Right cardiac atrium (tissue), 5 donors: ENCODE measurements around the gene IPO8. TPM values are rescaled to one million over a fixed set of nuclear protein-coding genes. Genes with fewer than 3 reads are reported as not detected.
A peak's percentile ranks its signal among the peaks of the same experiment; 100 is the strongest.

ENCODE experiments used
- ATAC-seq, 2 donors: fragments of 200-7000 bp; cut with Tn5 transposase; one replicate each; pipeline versions ENCODE4 v1.8.0 to v1.9.1; 2020; ENCODE audit warnings: moderate library complexity in 2 of 2, mild to moderate bottlenecking in 1 of 2
- DNase-seq, 3 donors: peaks; one replicate each; pipeline ENCODE4 v3.0.0-alpha.2; 2020
- H3K27ac ChIP-seq: one replicate; pipeline ENCODE4 v1.5.1; 2013; ENCODE audit warnings: mild to moderate bottlenecking, low read length, control low read depth, moderate library complexity
- H3K27me3 ChIP-seq: one replicate; pipeline ENCODE4 v1.6.1; 2013; ENCODE audit not compliant: control insufficient read depth, insufficient read depth
- H3K4me1 ChIP-seq: one replicate; pipeline ENCODE4 v1.6.1; 2013; ENCODE audit warnings: low read length; ENCODE audit not compliant: control insufficient read depth, insufficient read depth
- H3K4me3 ChIP-seq: one replicate; pipeline ENCODE4 v1.5.1; 2013; ENCODE audit warnings: low read length, control low read depth
- H3K9me3 ChIP-seq: one replicate; pipeline ENCODE4 v1.6.1; 2013; ENCODE audit warnings: low read length; ENCODE audit not compliant: control insufficient read depth
- WGBS: extraction: QIAGEN DNeasy Blood & Tissue Kit; methylation state at CpG from one replicate; pipeline ENCODE4 v1.1.7; 2013; 5-methylcytosine and 5-hydroxymethylcytosine counted together
- intact Hi-C, 4 donors: fragments of 100-400 bp; cut with DNase I; formaldehyde crosslinking; loops; one replicate each; pipeline versions ENCODE4 v1.11.0 to v1.14.0; 2022 to 2023
- polyA plus RNA-seq: library from polyadenylated mRNA; stranded (reverse); fragments of 200-250 nt; gene quantifications from one replicate; pipeline ENCODE4 v1.2.3, GENCODE V29; 2013
- total RNA-seq, 4 donors: library from RNA; stranded (reverse); fragmentation: NEBNext Ultra II Directional; extraction: Animal tissue kit (Norgen Biotek cat#: 25700); gene quantifications; one replicate each; pipeline ENCODE4 v1.2.1, GENCODE V29; 2021
- donor health status: healthy with polysubstance abuse.
- donor health status: DM: no; HTN: yes; CAD: no.
- donor health status: DM: no; HTN: no; CAD: no.
- donor health status: DM: no; HTN: yes; CAD: no; lungs with severe emphysema.
- donor health status: DM: yes; HTN: yes; CAD: no.

The IPO8 gene
- total and polyA plus RNA-seq, 5 donors: 7.8 to 30.8 (median 29.1) TPM

GRCh38 chr12:30707613-30708342, 12.1 kb upstream of the IPO8 start:
- intact Hi-C loops: no loop called here
- WGBS: 88% methylated on average over 10 of the region's 10 CpGs

DNA sequence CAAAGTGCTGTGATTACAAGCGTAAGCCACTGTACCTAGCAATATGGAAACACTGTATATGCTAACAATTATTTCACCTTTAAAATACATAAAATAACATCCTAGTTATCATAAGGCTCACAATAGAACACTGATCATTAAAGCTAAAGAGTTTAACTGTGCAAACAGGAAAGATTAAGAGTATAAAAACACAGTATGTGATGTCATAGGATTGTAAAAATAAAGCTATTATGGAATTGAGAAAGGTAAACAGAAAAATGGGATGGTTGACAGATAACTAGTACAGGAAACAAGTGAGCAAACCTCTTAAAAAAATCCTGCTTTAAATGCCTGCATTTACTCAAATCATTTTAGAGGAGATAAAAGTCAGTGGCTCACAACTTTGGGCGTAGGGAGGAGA, 10.8 kb upstream of the IPO8 start:
- WGBS: 91% methylated on average over 2 of the region's 2 CpGs
- intact Hi-C loops: no loop called here

More at GRCh38 chr12:30707613-30708342, 12.1 kb upstream of the IPO8 start:
- no peaks in the 10 kb centered on the region for H3K27me3 ChIP-seq
- no peaks in the 10 kb centered on the region for H3K9me3 ChIP-seq
- H3K27ac ChIP-seq: no peak overlapping the region
- H3K4me1 ChIP-seq: no peaks in the 10 kb centered on the region
- H3K4me3 ChIP-seq: no peak overlapping the region
- DNase-seq: no peak
- ATAC-seq: no peak

DNA sequence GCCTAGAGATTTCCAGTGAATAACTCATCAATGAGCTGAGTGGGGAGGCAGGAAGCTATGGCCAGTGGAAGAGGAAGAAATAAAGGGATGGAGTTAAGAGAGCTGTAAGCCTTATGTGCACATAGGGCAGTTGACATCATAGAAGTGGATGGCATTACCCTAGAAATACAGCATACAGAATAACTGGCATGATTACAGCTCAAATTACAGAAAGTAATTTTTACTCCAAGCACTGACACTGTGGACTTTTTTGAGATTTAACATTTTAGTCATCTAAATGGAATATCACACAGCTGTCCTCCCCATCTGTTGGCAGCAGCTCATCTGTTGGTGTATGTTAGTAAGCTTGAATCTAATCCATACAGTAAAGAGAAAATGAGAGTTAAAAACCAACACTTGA, 5.4 kb upstream of the IPO8 start:
- DNase-seq (no peak), ATAC-seq (no peak)
- H3K27ac ChIP-seq: no peak overlapping the region
- no peak overlapping the region for H3K4me3 ChIP-seq
- no peaks in the 10 kb centered on the region for H3K4me1 ChIP-seq
- no peaks in the 10 kb centered on the region for H3K9me3 ChIP-seq
- intact Hi-C loops: no loop called here
- no peaks in the 10 kb centered on the region for H3K27me3 ChIP-seq

More for the DNA sequence above, 10.8 kb upstream of the IPO8 start:
- H3K9me3 ChIP-seq: no peaks in the 10 kb centered on the region
- DNase-seq (no peak), ATAC-seq (no peak)
- H3K27ac ChIP-seq: no peak overlapping the region
- no peak overlapping the region for H3K4me3 ChIP-seq
- no peaks in the 10 kb centered on the region for H3K4me1 ChIP-seq
- H3K27me3 ChIP-seq: no peaks in the 10 kb centered on the region

GRCh38 chr12:30700216-30700900, 4.7 kb upstream of the IPO8 start:
- DNase-seq: no peak
- 46% methylated on average over 6 of the region's 6 CpGs for WGBS
- H3K27ac ChIP-seq: no peak overlapping the region
- no peak for ATAC-seq
- intact Hi-C loops: no loop called here
- no peaks in the 10 kb centered on the region for H3K9me3 ChIP-seq
- H3K4me3 ChIP-seq: no peak overlapping the region
- no peaks in the 10 kb centered on the region for H3K27me3 ChIP-seq
- no peaks in the 10 kb centered on the region for H3K4me1 ChIP-seq

DNA sequence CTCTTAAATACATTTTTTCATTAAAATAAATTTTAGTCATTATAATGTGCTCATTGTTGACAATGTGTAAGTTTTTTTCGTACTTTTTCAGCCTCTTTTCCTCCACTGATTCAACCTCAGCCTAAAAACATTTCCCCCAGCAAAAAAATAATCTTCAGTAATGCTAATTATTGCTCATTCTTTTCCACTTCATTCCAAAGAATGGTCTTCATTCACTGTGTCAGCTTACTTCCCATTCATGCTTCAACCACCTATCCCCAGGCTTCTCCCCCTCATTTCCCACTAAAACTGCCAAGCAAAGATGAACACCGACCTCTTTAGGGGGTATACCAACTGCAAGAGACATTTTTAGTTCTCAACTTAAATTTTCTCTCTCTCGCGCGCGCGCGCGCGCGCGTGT, 2.7 kb upstream of the IPO8 start:
- DNase-seq (no peak), ATAC-seq (no peak)
- intact Hi-C loops: no loop called here
- Histone ChIP-seq H3K4me3 (no peak overlapping the region), H3K9me3 (no peaks in the 10 kb centered on the region), H3K4me1 (peaks cover 4% of the 10 kb centered on the region), H3K27me3 (no peaks in the 10 kb centered on the region), H3K27ac (no peak overlapping the region)
- WGBS: 86% methylated on average over 12 of the region's 12 CpGs

DNA sequence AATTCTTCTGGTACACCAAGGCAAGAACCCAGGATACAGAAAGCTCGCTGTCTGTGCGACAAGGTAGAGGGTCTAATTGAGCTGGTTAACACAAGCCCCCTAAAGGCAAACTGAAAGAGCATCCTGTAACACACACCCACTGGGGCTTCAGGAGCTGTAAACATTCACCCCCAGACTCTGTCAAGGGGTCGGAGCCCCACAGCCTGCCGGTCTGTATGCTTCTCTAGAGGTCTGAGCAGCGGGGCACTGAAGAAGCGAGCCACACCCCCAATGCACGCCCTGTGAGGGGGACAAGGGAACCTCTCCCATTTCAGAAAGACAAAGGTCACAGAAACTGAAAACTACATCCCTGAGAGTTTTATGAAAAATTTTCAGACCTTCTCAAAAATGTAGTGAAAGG, 1.3 kb upstream of the IPO8 start:
- no peaks in the 10 kb centered on the region for H3K27me3 ChIP-seq
- no peaks in the 10 kb centered on the region for H3K9me3 ChIP-seq
- peaks cover 4% of the 10 kb centered on the region for H3K4me1 ChIP-seq
- intact Hi-C loops: no loop called here
- H3K27ac ChIP-seq: no peak overlapping the region
- 90% methylated on average over 7 of the region's 7 CpGs for WGBS
- no peak for DNase-seq
- H3K4me3 ChIP-seq: no peak overlapping the region
- ATAC-seq: no peak

GRCh38 chr12:30696486-30696885, 817 bp upstream of the IPO8 start:
- no peaks in the 10 kb centered on the region for H3K27me3 ChIP-seq
- no peak overlapping the region for H3K27ac ChIP-seq
- H3K4me3 ChIP-seq: peak overlapping the region; percentile 81
- H3K9me3 ChIP-seq: no peaks in the 10 kb centered on the region
- DNase-seq: peak in 1 of 3 donors; percentile 40
- 87% methylated on average over 14 of the region's 14 CpGs for WGBS
- peaks cover 4% of the 10 kb centered on the region for H3K4me1 ChIP-seq
- intact Hi-C loops: no loop called here
- no peak for ATAC-seq

DNA sequence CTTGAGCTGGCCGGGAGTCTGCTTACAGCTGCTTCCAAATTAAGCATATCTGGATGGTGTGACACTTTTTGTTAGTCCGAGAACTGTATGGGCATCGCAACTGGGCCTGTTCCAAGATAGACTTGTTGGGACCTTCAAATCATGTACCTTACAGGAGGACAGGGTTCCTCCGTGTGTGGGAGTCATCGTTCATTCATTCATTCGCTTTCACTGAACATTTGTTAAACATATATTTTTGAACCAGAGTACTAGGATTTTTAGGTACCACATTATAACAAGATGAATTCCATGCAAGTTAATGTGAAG, 387 bp upstream of the IPO8 start:
- ATAC-seq: no peak
- peaks cover 8% of the 10 kb centered on the region for H3K4me1 ChIP-seq
- peak overlapping the region; percentile 81 for H3K4me3 ChIP-seq
- WGBS: 11% methylated on average over 6 of the region's 6 CpGs
- intact Hi-C loops: no loop called here
- DNase-seq: no peak
- H3K9me3 ChIP-seq: no peaks in the 10 kb centered on the region
- peak overlapping the region; percentile 29 for H3K27ac ChIP-seq
- H3K27me3 ChIP-seq: no peaks in the 10 kb centered on the region

GRCh38 chr12:30694412-30695198, 1.1 kb downstream of the IPO8 start:
- no peak overlapping the region for H3K27ac ChIP-seq
- intact Hi-C loops: no loop called here
- peak; percentile 47 to 62 for ATAC-seq

DNA sequence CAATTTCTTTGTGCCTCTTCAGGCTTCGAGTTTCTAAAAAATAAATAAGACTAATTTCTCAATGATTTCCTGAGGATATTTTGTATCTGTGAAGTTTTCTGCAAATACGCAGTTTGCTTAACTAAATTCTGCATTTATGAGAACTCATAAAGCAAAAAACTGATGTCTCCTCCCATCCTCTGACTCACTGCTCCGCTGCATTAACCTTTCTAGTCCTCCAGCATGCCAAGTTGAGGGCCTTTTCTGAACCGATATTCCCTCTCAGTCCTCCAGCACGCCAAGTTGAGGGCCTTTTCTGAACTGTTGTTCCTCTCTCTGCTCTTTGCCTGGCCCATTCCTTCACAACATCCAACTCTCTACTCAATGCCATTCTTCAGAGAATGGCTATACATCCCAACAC, 3.2 kb downstream of the IPO8 start:
- Histone ChIP-seq H3K4me3 (no peak overlapping the region), H3K27me3 (no peaks in the 10 kb centered on the region), H3K4me1 (peaks cover 8% of the 10 kb centered on the region), H3K9me3 (no peaks in the 10 kb centered on the region), H3K27ac (no peak overlapping the region)
- 68% methylated on average over 5 of the region's 5 CpGs for WGBS
- ATAC-seq (no peak), DNase-seq (no peak)
- intact Hi-C loops: no loop called here

More at GRCh38 chr12:30694412-30695198, 1.1 kb downstream of the IPO8 start:
- WGBS: 14% methylated on average over 16 of the region's 16 CpGs
- Histone ChIP-seq H3K9me3 (no peaks in the 10 kb centered on the region), H3K4me1 (peaks cover 8% of the 10 kb centered on the region), H3K27me3 (no peaks in the 10 kb centered on the region), H3K4me3 (peak overlapping the region; percentile 81)
- peak; percentile 27 to 68 (median 53) for DNase-seq
